Rectal smooth muscle tissue (tissue), 1 donor: ENCODE data around the gene OLFML2A.

Experiments
- H3K27ac ChIP-seq: one replicate; pipeline ENCODE4 v1.7.0; 2013; ENCODE audit warnings: low read depth, low read length, inconsistent platforms
- H3K27me3 ChIP-seq: one replicate; pipeline ENCODE4 v1.7.0; 2013; ENCODE audit warnings: low read length; ENCODE audit not compliant: control insufficient read depth, insufficient read depth
- H3K36me3 ChIP-seq: one replicate; pipeline ENCODE4 v1.7.0; 2013; ENCODE audit warnings: low read length; ENCODE audit not compliant: control insufficient read depth, insufficient read depth
- H3K4me1 ChIP-seq: one replicate; pipeline ENCODE4 v1.7.0; 2013; ENCODE audit warnings: low read length; ENCODE audit not compliant: control insufficient read depth, insufficient read depth
- H3K4me3 ChIP-seq: one replicate; pipeline ENCODE4 v1.7.0; 2013; ENCODE audit warnings: low read length
- H3K9ac ChIP-seq: one replicate; pipeline ENCODE4 v1.7.0; 2013; ENCODE audit warnings: low read length

OLFML2A gene

DNA sequence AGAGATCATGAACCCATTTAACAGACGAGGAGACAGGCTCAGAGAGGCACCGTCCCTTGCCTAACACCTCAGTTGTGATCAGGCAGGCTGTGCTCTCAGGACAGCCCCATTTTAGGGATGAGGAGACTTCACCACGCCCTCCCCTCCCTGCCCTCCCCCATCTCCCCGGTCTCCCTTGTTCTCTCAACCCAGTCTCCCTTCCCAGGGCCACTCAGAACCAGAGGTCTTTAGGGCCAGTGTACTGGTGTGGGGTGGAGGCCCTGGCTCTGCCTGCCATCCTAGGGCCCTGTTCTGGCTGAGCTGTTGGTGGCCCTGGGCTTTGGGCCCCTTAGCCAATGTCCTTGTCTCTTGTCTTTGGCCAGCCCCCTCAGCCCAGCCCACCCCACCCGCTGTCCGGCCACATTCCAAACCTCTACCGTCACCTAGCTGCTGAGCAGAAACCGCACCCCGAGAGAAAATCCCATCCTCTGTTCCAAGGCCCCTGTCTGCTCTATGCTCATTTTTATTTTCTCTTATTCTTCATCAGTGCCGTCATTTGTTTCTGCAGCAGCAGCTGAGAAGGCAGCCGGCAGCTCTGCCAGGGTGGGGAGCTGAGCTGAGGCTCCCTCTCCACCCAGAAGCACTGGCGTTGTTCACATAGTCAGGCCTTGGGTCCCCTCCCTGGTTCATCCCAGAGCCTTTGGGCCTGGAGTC is 33.9 kb downstream of the OLFML2A start:
- Histone ChIP-seq H3K4me1 (peaks cover 35% of the 10 kb centered on the region), H3K4me3 (no peak overlapping the region), H3K36me3 (no peaks in the 10 kb centered on the region), H3K9ac (no peak overlapping the region), H3K27ac (peak overlapping the region; percentile 86), H3K27me3 (no peaks in the 10 kb centered on the region)

DNA sequence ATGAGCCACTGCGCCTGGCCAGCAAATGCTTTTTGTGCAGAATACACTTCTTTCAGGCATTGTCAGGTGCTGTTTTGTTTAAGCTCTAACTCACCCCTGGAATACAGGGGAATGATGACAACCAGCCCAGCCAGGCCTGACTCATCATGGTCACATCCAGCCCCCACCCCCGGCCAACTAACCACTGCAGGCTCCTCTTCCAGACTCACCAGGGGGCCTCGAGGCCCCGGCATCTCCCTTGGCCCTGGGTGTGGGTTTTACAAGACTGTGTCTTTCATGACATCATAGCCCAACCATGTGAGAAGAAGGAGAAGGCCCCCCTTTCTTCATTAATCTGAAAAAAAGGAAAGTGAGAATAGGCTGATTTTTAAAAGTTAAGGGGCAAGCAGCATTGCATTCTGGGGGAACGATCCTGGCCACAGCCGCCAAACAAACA is 35.5 kb downstream of the OLFML2A start:
- no peaks in the 10 kb centered on the region for H3K36me3 ChIP-seq
- H3K27ac ChIP-seq, result peak overlapping the region; percentile 86
- H3K9ac ChIP-seq, result no peak overlapping the region
- H3K27me3 ChIP-seq, result no peaks in the 10 kb centered on the region
- no peak overlapping the region for H3K4me3 ChIP-seq
- peaks cover 35% of the 10 kb centered on the region for H3K4me1 ChIP-seq

DNA sequence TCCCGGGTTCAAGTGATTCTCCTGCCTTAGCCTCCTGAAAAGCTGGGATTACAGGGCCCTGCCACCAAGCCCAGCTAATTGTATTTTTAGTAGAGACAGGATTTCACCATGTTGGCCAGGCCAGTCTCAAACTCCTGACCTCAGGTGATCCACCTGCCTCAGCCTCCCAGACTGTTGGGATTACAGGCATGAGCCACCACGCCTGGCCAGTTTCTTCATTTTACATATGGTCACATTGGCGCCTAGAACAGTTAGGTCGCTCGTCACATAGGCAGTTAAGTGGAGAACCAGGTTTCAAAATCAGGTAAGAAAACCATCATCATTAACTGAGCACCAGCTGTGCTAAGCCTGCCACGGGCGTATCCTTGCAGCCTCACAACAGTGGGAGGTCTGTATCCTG is 36.1 kb downstream of the OLFML2A start:
- Histone ChIP-seq H3K36me3 (no peaks in the 10 kb centered on the region), H3K27me3 (no peaks in the 10 kb centered on the region), H3K4me1 (peaks cover 35% of the 10 kb centered on the region), H3K9ac (no peak overlapping the region), H3K27ac (peak overlapping the region; percentile 86), H3K4me3 (no peak overlapping the region)

DNA sequence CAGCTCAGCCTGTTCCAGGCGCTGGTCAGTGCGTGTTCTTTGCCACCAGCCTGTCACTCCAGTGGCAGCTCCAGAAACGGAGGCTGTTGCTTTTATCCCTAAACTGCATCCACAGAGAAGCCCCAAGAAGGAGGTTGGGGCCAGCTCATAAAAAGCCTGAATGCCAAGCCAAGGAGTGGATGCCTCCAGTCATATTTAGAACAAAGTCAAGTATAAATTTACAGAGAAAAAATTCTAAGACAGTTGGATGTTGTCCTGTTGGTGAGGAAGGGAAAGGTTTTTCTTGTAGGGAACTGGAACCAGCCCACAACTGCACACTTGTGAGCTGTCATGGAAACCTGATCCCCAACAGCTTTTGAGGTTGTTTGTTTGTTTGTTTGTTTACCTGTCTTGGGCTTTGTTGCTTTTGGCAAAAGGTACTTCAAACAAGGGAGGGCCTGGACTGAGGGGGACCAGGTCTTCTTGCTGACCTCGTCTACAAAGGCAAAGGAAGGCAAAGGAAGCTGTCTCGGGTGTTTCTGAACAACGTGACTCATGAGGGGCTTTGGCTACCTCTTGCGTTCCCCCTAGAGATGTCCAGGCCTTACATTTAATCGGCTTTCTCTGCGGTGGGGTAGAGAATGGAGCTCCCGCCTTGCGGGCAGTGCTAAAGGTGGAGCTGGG is 36.7 kb downstream of the OLFML2A start:
- no peak overlapping the region for H3K4me3 ChIP-seq
- no peaks in the 10 kb centered on the region for H3K27me3 ChIP-seq
- H3K27ac ChIP-seq, result peak overlapping the region; percentile 86
- no peak overlapping the region for H3K9ac ChIP-seq
- H3K4me1 ChIP-seq, result peaks cover 35% of the 10 kb centered on the region
- no peaks in the 10 kb centered on the region for H3K36me3 ChIP-seq

DNA sequence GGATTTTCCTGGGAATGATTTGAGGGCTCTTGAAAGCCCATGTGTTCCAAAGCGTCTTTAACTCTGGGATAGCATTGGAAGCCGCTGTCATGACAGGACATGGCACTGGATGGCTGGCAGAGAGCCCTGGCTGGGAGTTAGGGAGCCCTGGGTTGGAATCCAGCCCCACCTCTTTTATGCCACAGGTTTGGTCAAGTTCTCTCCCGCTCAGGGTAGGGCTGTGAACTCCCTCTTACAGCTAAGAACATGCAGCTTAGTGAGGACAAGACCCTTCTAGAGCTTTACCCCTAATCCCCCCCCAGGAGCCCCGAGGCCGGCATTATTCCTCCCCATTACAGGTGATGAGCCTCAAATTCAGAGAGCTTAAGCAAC is 37.2 kb downstream of the OLFML2A start:
- H3K36me3 ChIP-seq, result no peaks in the 10 kb centered on the region
- no peak overlapping the region for H3K9ac ChIP-seq
- H3K27ac ChIP-seq, result peak overlapping the region; percentile 48
- H3K27me3 ChIP-seq, result no peaks in the 10 kb centered on the region
- H3K4me1 ChIP-seq, result peaks cover 35% of the 10 kb centered on the region
- no peak overlapping the region for H3K4me3 ChIP-seq

DNA sequence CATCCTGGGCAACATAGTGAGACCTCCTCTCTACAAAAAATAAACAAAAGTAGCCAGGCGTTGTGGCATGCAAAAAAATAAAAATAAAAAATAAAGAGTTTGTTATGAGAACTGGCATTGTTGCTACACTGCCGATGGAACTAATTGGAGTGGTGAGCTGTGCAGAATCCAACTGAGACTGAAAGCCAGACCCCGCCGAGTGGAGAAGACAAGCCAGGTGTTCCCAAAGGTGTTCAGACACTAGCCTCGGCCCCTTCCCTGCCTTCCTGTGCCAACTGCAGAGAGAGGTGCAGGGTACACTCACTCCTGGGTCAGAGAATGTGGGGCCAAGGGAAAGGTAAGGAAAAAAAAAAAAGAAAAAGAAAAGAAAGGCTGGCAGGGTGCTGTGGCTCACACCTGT is 38.7 kb downstream of the OLFML2A start:
- Histone ChIP-seq H3K36me3 (no peaks in the 10 kb centered on the region), H3K4me3 (no peak overlapping the region), H3K27ac (no peak overlapping the region), H3K9ac (no peak overlapping the region), H3K27me3 (peaks cover 3% of the 10 kb centered on the region), H3K4me1 (peaks cover 32% of the 10 kb centered on the region)

DNA sequence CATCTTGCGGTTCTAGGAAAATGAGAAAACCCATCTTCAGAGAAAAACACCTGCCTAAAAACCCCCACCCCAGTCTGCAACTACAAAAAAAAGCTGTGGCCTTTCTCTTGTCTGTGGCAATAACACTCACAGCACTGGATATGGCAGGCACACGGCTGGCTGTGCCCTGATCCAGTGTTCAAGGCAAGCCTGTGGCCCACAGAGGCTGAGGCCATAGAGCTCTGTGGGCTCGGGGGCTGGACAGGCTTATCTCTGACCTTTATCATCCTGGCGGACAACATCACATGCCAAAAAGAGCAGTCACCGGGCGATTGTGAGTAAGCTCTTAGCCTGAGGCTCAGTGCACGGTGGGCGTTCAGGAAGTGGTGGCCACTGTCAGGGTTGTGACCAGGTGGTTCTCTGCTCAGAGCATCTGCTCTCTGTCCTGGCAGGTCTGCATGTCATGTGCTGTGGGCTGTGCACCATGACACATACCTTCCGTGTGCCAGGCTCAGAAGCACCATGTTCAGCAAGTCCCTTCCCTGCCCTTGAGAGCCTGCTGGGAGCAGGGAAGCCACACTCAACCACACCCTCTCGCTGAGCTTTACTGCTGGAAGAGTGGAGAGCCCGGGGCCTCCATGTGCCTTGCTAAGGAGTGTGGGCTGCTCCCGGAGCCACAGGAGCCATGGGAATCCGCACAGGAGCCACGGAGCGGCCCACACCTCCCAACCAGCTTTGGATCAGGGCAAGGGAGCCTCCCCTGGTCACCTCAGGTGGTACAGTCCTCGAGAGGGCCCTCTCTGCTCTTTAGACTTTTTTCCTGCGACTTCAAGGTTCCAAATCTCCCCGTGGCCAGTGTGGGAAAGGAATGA is 41.7 kb downstream of the OLFML2A start:
- H3K4me1 ChIP-seq, result peaks cover 4% of the 10 kb centered on the region
- H3K27ac ChIP-seq, result no peak overlapping the region
- H3K4me3 ChIP-seq, result no peak overlapping the region

DNA sequence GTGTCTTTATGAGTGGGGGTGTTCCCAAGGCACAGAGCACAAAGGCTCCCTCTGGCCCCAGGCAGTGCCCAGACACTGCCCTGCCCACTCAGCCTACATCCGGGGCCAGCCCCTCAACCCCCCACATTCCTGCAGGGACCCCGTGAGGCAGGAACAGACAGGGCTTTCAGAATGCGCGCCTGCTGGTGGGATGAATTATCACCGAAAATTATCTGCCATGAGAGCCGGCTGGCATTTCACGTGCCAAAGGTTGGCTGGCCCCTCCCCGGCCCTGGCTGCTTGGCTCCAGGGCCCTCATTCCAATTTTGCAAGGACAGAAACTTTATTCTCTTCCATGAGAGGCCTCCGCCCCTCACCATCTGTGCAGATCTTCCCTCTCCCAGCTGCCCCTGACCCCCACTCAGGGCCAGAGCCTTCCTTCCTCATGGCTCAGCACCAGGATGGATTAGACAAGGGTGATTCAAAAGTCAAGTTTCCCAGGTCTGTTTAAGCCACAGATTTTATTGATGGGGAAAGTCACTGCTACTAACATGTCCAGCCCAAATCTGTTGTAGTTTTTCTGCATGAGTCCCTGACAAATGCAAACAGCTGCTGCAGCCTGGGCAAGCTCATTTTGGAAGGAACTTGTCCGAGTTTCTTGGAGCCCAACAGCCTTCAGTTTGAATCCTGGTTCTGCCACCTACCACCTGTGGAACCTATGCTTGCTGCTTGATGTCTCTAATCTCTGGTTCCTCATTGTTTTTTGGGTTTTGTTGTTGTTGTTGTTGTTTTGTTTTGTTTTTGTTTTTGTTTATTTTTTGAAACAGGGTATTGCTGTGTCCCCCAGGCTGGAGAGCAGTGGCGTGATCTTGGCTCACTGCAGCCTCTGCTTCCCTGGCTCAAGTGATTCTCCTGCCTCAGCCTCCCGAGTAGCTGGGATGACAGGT is 44.0 kb downstream of the OLFML2A start:
- Histone ChIP-seq H3K27me3 (peaks cover 3% of the 10 kb centered on the region), H3K27ac (no peak overlapping the region), H3K9ac (no peak overlapping the region), H3K36me3 (no peaks in the 10 kb centered on the region), H3K4me3 (no peak overlapping the region), H3K4me1 (no peaks in the 10 kb centered on the region)

More for the DNA sequence above, 41.7 kb downstream of the OLFML2A start:
- Histone ChIP-seq H3K9ac (no peak overlapping the region), H3K36me3 (no peaks in the 10 kb centered on the region), H3K27me3 (peaks cover 3% of the 10 kb centered on the region)

DNA sequence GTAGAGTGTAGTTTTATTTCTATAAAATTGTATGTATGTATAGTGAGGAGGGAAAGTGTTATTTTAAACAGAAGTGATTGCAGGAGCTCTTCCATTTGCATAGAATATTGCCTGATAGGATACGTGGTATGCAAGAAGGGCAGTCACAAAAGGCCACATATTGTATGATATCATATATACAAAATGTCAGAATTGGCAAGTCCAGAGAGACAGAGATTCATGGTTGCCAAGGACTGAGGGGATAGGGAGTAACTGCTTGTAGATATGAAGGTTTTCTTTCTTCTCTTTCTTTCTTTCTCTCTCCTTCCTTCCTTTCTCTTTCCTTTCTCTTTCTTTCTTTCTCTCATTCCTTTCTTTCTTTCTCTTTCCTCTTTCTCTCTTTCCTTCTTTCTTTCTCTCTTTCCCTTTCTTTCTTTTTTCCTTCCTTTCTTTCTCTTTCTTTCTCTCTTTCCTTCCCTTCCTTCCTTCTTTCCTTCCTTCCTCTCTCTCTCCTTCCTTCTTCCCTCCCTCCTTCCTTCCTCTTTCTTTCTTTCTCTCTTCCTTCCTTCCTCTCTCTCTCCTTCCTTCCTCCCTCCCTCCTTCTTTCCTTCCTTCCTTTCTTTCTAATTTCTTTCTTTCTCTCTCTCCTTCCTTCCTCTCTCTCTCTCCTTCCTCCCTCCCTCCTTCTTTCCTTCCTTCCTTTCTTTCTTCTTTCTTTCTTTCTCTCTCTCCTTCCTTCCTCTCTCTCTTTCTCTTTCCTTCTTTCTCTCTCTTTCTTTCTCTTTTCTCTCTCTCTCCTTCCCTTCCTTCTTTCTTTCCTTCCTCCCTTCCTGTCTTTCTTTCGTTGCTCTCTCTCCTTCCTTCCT is 51.8 kb downstream of the OLFML2A start:
- no peak overlapping the region for H3K4me3 ChIP-seq
- peaks cover 8% of the 10 kb centered on the region for H3K4me1 ChIP-seq
- no peak overlapping the region for H3K9ac ChIP-seq
- H3K27me3 ChIP-seq, result no peaks in the 10 kb centered on the region
- no peaks in the 10 kb centered on the region for H3K36me3 ChIP-seq
- no peak overlapping the region for H3K27ac ChIP-seq

DNA sequence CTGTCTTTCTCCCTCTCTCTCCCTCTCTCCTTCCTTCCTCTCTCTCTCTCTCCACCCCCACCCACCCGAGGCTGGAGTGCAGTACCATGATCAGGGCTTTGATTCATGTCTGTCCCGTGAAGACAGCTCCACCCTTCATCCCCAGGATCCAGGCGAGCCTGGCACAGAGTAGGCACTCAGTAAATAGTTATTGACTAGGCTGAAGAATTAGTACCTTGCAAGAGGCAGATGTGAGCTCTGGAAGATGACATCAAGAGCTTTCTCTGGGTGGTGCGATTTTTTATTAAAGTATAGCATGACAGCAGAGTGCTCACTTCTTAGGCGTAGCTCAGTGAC is 52.4 kb downstream of the OLFML2A start:
- Histone ChIP-seq H3K4me3 (no peak overlapping the region), H3K9ac (no peak overlapping the region), H3K27me3 (no peaks in the 10 kb centered on the region), H3K4me1 (peaks cover 8% of the 10 kb centered on the region), H3K27ac (no peak overlapping the region), H3K36me3 (no peaks in the 10 kb centered on the region)

DNA sequence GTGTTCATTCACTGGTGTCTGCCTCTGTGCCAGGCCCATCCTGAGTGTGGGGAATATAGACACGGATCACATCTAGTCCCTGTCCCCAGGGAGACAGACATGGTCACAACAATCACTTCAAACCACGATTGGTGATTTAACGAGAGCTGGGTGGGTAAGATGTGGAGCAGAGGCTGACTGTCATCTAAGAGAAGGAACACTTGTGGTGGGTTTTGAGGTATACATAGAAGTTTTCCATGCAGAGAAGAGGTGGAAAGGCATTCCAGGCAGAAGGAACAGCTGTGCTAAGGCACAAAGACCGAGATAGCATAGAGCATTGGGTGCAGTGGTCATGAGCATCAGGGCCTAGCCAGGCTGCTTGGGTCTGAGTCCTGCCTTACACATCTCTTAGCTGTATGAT is 53.7 kb downstream of the OLFML2A start:
- no peaks in the 10 kb centered on the region for H3K27me3 ChIP-seq
- H3K36me3 ChIP-seq, result no peaks in the 10 kb centered on the region
- no peak overlapping the region for H3K27ac ChIP-seq
- no peak overlapping the region for H3K9ac ChIP-seq
- no peak overlapping the region for H3K4me3 ChIP-seq
- peaks cover 18% of the 10 kb centered on the region for H3K4me1 ChIP-seq
